Posterior vena cava (tissue), 2 donors: ENCODE data around the gene RAB32. TPM values are rescaled to one million over a fixed set of nuclear protein-coding genes. Genes with fewer than 3 reads are reported as not detected.

Experiments used
- DNase-seq: peaks from one replicate; pipeline ENCODE4 v3.0.0-alpha.2; 2020; ENCODE audit warnings: low spot score
- intact Hi-C, 2 donors: fragments of 100-400 bp; cut with DNase I; formaldehyde crosslinking; loops; one replicate each; pipeline versions ENCODE4 v1.14.1 to v1.14.2; 2022 to 2023
- total RNA-seq, 2 donors: library from RNA; stranded (reverse); fragmentation: NEBNext Ultra II Directional; extraction: Animal tissue kit (Norgen Biotek cat#: 25700); gene quantifications; one replicate each; pipeline ENCODE4 v1.2.1, GENCODE V29; 2021
- donor health status: DM: yes; HTN: yes; CAD: no.
- donor health status: DM: yes; HTN: yes; CAD: no.

Gene RAB32
- total RNA-seq, 2 donors from 2014 or later: 33.5 to 35.2 TPM

GRCh38 chr6:146574211-146574610, 30.6 kb downstream of the RAB32 start:
- no peak for DNase-seq
- intact Hi-C loops: no loop called here

GRCh38 chr6:146578054-146578453, 34.4 kb downstream of the RAB32 start:
- no peak for DNase-seq
- intact Hi-C loops: no loop called here

- no peak for DNase-seq
These were observed 38.3 kb downstream of the RAB32 start for GRCh38 chr6:146581968-146582367.

GRCh38 chr6:146582857-146583256, 39.2 kb downstream of the RAB32 start:
- peak; percentile 52 for DNase-seq
- intact Hi-C loops: no loop called here

More at GRCh38 chr6:146581968-146582367, 38.3 kb downstream of the RAB32 start:
- intact Hi-C loops: no loop called here

GRCh38 chr6:146583966-146584365, 40.3 kb downstream of the RAB32 start:
- DNase-seq: no peak
- intact Hi-C loops: no loop called here

GRCh38 chr6:146587459-146587858, 43.8 kb downstream of the RAB32 start:
- DNase-seq: no peak
- intact Hi-C loops: no loop called here

- intact Hi-C loops: no loop called here
- DNase-seq: no peak
These were observed 46.9 kb downstream of the RAB32 start for GRCh38 chr6:146590492-146590891.

GRCh38 chr6:146592451-146592850, 48.8 kb downstream of the RAB32 start:
- intact Hi-C loops: no loop called here
- DNase-seq: no peak

- peak; percentile 77 for DNase-seq
- intact Hi-C loops: no loop called here
These were observed 50.4 kb downstream of the RAB32 start for GRCh38 chr6:146593986-146594385.

GRCh38 chr6:146594495-146594894, 50.9 kb downstream of the RAB32 start:
- DNase-seq: no peak
- intact Hi-C loops: no loop called here

GRCh38 chr6:146595972-146596731, 52.5 kb downstream of the RAB32 start:
- no peak for DNase-seq
- intact Hi-C loops: no loop called here

GRCh38 chr6:146598772-146599405, 55.3 kb downstream of the RAB32 start, which contains the start of gene ADGB:
ADGB (plus strand) TSS chr6:146598972; CDS start chr6:146599041, 69 bp downstream.
- intact Hi-C loops: no loop called here
- peak; percentile 86 for DNase-seq

GRCh38 chr6:146601352-146601751, 57.7 kb downstream of the RAB32 start:
- intact Hi-C loops: no loop called here
- DNase-seq: no peak

GRCh38 chr6:146602526-146602925, 58.9 kb downstream of the RAB32 start:
- intact Hi-C loops: no loop called here
- no peak for DNase-seq

Other genes starting within 250 kb of the RAB32 start
- gene ADGB, start 55.1 kb downstream of the RAB32 start, total RNA-seq: not detected